Mucosa of gallbladder (tissue), 1 donor: ENCODE results near the gene ZNF507. TPM values are rescaled to one million over a fixed set of nuclear protein-coding genes. Genes with fewer than 3 reads are reported as not detected.
"Not testable (repeated sequence)": the region's sequence is repeated elsewhere in the genome, so short reads cannot be mapped to it uniquely, and the experiment has no call there.

Source experiments
- DNase-seq: peaks from one replicate; pipeline ENCODE4 v3.0.0-alpha.2; 2020; ENCODE audit warnings: low spot score
- total RNA-seq: library from RNA; stranded (reverse); gene quantifications from one replicate; pipeline ENCODE4 v1.2.1, GENCODE V29; 2021
- donor health status: DM: no; HTN: no; CAD: no.

The ZNF507 gene
- total RNA-seq, 1 donor from 2014 or later, result 21.8 TPM

GRCh38 chr19:32368787-32369186 is 23.4 kb downstream of the ZNF507 start:
- DNase-seq, result no peak

GRCh38 chr19:32372726-32373517 is 27.5 kb downstream of the ZNF507 start:
- no peak for DNase-seq

- peak; percentile 86 for DNase-seq
These were observed 28.3 kb downstream of the ZNF507 start for GRCh38 chr19:32373585-32374295.

- not testable (repeated sequence) for DNase-seq
These were observed 29.0 kb downstream of the ZNF507 start for GRCh38 chr19:32374362-32374761.

- not testable (repeated sequence) for DNase-seq
These were observed 31.7 kb downstream of the ZNF507 start for GRCh38 chr19:32377088-32377487.

- DNase-seq, result no peak
These were observed 34.9 kb downstream of the ZNF507 start for GRCh38 chr19:32380269-32380668.

GRCh38 chr19:32387701-32388392 is 42.4 kb downstream of the ZNF507 start:
- no peak for DNase-seq

- no peak for DNase-seq
These were observed 43.0 kb downstream of the ZNF507 start for GRCh38 chr19:32388393-32388855.

GRCh38 chr19:32392901-32393300 is 47.5 kb downstream of the ZNF507 start:
- no peak for DNase-seq

GRCh38 chr19:32396046-32396652 is 50.7 kb downstream of the ZNF507 start:
- no peak for DNase-seq

GRCh38 chr19:32397671-32398101 is 52.3 kb downstream of the ZNF507 start:
- no peak for DNase-seq

- DNase-seq, result no peak
These were observed 56.6 kb downstream of the ZNF507 start for GRCh38 chr19:32401992-32402391.

GRCh38 chr19:32403291-32403995 is 58.0 kb downstream of the ZNF507 start:
- no peak for DNase-seq

- DNase-seq, result no peak
These were observed 59.0 kb downstream of the ZNF507 start for GRCh38 chr19:32404213-32404932.

GRCh38 chr19:32404933-32405430 is 59.6 kb downstream of the ZNF507 start:
- DNase-seq, result peak; percentile 59

GRCh38 chr19:32405431-32406160 is 60.2 kb downstream of the ZNF507 start, which contains the start of gene DPY19L3:
Gene DPY19L3, plus strand, starts transcription at chr19:32405770. Its CDS starts 2,484 bp downstream, at chr19:32408254.
- peak; percentile 95 for DNase-seq

GRCh38 chr19:32406161-32407003 is 61.0 kb downstream of the ZNF507 start:
- no peak for DNase-seq
